NCI-H82 treated with DMSO at 0.1 percent for 48 hours (cell line): Measurements from ENCODE around the gene WFDC1.
A peak's percentile ranks its signal among the peaks of the same experiment; 100 is the strongest.
"Not testable (repeated sequence)": the region's sequence is repeated elsewhere in the genome, so short reads cannot be mapped to it uniquely, and the experiment has no call there.

Experiments
- DNase-seq: peaks from one replicate; lab custom pipeline; 2025; ENCODE audit not compliant: unreplicated experiment; lab: John Stamatoyannopoulos, UW

The WFDC1 gene

DNA sequence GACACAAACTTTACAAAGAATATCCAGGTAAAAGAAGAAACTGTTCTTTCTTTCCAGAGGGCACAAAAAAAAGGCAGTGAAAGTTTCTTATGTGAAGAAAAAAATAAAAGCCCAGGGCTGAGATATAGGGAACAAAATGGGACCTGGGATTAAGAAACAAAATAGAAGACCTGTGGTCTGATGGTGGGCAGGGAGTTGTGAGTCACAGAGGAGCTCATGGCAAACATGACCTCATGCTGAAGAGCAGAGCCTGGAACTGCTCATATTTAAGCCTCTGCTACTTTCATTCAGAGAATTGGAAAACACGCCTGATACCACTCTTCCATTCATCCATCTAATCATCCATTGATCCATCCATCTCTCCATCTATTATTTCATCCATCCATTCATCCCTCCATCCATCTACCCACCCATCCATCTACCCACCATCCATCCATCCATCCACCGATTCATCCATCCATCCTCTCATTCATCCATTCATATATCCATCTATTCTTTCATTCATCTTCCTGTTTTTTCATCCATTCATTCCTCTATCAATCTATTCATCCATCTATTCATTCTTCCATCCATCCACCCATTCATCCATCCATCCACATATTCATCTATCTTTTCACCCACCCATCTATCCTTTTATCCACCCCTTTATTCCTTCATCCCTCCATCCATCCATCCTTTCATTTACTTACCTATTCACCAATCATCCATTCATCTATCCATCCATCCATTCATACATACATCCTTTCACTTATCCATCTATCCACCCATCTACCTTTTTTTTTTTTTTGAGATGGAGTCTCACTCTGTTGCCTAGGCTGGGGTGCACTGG is 30.0 kb downstream of the WFDC1 start:
- DNase-seq = no peak

DNA sequence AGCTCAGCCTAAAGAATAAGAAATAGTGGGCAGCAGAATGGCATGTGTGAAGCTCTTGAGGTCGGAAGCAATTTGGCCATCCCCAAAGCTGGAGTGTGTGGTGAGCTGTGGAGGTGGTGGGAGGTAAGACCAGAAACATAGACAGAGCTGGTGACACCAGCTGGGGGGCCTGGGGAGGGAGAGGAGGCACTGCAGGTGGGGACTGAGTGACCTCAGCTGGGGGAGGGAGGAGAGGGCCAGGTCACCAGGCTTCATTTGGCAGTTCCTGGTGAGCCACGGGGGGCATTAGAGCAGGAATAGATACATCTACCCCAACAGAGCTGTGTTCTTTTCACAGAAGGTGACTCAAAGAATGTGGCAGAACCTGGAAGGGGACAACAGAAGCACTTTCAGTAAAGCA is 31.9 kb downstream of the WFDC1 start:
- DNase-seq = no peak

DNA sequence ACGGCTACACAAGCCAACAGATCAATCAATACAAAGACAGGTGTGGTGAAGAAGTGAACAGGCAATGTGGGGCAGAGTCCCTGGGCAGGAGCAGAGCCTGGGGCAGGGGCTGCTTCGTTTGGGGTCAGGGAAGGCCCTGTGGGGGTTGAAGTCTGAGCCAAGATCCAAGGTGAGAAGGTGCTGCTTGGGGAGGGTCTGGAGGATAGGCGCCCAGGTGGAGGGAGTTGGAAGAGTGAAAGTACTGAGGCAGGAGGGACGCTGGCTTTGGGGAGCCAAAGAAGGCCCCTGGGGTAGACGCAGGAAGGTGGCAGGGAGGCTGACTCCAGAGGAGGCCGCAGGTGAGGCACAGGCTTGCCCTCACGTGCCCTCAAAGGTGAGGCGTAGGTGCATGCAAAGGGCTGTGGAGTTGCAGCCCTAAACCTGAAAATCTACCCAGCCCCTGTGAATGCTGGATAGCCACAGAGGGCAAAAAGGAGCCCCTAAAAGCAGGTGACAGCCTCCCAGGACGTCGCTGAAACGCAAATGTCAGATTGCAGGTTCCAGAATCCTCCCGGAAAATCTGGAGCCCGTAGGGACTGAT is 33.3 kb downstream of the WFDC1 start:
- DNase-seq = no peak

DNA sequence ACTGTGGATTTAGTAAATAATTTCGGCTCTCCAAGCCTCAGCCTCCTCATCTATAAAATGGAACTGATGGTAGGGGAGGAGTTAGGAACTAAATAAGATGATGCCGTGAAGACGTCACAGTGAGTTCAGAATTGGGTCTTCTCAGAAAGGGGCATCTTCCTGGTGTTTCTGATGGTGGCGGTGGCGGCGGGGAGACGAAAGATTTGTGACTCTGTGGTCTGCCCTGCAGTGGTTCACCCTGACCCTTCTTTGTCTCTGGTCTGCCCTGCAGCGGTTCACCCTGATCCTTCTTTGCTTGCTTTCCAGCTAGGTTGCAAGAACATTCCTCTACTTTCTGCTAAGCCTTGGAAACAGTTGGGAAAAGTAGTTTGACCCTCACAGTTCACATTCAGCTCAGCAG is 34.3 kb downstream of the WFDC1 start:
- DNase-seq = no peak

DNA sequence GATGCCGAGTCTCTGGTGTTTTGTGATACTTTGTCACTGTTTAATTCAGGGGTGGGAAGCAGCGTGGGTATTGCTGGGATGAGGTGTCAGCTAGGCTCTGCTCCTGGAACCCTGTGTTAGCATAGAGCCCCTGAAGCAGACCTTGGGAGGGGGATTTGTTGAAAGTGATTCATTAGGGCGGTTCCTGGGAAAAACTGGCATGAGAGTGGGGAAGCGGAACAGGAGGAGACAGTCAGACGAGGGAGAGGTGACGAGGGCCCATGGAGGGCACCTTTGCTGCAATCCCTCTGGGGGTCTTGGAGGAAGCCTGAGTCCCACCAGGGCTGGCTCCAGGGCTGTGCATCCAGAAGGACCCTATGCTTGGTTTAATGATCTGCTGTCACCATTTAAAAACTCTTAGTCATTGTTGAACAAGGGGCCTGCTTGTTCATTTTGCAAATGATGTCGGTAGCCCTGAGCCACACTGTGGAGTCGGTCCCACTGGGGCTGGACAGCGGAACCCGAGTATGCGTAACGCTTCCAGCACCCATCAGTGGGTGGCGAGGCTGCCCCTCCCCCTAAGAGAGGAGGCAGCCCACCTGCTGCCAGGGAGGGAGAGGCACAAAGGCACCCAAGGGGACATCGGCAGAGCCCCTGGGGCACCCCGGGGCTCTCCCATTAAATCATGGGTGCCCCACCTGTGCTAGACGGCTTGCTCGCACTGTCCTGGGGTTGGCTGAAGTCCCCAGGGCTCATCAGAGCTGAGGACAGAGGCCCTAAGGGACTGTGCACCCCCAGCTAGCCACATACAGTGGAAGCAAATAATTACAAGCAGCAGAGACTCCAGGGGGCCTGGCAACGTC is 35.4 kb downstream of the WFDC1 start:
- DNase-seq = no peak

DNA sequence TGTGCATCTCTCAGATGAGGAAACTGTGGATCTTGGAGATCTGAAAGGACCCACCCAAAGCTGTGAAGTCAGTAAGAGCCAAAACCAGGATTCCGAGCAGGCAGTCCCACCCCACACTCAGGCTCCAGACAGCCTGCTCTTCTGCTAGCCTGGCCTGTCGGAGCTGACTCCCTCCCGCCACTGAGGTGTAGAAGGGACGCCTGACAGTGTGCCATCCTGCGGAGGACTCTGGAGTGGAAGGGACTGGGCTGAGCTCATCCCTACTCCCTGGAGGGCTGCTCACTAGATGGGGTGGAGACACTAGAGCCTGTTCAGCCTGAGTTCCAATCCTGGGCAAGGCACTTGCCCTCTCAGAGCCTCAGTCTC is 36.0 kb downstream of the WFDC1 start:
- no peak for DNase-seq

DNA sequence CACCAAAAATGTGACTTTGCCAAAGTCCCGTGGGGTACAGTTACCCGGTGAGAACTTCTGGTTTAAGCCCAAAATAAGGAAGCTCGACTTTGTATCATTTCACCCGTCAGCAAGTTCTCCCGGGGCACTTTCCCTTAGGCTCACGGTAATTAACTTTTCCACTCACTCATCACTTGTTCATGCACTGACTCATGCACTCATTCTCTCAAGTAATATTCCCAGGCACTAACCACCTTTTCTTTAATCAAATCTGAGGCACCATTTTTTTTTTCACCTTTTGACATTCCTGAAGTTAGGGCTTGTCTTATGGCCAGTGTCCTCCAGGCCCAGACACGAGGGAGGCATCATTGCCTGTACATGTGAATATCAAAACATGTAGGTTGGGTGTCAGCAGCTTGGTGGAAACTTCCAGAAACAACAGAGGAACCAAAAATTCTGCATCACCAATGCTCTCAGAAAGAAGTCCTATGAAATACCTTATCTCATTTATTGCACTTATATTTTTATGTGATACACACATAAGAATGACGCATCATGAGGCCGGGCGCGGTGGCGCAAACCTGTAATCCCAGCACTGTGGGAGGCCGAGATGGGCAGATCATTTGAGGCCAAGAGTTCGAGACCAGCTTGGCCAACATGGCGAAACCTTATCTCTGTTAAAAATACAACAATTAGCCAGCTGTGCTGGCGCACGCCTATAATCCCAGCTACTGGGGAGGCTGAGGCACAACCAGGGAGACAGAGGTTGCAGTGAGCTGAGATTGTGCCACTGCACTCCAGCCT is 37.5 kb downstream of the WFDC1 start:
- DNase-seq = no peak

DNA sequence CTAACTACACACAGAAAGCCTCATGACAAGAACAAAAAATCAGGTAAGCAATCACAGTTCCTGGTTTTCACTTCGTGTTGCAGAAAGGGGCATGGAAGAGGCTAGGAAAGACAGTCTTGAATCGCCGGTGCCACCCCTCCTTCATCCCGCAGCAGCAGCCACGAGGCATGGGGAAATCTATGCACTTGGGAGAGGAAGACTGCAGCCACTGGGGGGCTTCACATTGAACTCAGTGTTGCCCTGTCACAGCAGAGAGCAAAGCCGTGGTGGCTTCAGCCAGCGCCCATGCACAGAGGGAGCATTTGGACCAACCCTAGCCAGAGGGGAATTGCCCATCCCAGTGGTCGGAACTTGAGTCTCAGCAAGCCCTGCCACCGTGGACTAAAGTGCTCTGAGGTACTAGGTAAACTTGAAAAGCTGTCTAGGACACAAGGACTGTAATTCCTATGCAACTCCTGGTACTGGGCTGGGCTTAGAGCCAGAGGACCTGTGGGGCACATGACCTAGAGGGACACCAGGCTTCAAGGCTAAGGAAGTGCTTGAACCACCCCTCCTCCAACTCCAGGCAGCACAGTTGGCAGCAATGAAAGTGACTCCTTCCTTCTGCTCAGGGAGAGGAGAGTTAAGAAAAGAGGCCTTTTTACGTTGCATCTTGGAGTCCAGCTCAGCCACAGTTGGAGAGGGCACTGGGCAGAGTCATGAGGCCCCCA is 38.5 kb downstream of the WFDC1 start:
- DNase-seq = no peak

DNA sequence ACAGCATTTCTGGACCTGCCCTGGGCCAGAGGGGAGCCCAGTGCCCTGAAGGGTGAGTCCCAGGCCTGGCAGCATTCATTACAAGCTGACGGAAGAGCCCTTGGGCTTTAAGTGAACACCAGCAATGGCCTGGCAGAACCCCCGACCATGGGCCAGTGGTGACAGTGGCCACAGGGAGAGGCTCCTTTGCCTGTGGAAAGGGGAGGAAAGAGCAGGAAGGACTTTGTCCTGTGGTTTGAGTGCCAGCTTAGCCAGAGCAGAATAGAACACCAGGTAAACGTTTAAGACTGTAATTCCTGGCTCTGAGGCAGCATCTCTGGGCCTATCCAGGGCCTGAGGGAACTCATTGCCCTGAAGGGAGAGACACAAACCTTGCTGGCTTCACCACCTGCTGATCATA is 39.4 kb downstream of the WFDC1 start:
- no peak for DNase-seq

DNA sequence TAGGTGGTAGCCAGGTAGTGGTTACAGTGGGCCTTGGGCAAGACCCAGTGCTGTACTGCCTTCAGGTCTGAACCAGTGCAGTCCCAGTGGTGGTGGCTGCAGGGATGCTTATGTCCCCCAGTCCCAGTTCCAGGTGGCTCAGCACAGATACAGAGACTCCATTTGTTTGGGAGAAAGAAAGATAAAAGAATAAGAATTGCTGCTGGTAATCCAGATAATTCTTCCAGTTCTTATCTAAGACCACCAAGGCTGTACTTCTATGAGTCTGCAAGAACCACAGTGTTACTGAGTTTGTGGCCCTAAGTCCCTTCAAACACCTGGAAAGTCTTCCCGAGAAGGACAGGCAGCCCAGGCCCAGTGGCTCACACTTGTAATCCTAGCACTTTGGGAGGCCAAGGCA is 39.8 kb downstream of the WFDC1 start:
- DNase-seq = no peak

DNA sequence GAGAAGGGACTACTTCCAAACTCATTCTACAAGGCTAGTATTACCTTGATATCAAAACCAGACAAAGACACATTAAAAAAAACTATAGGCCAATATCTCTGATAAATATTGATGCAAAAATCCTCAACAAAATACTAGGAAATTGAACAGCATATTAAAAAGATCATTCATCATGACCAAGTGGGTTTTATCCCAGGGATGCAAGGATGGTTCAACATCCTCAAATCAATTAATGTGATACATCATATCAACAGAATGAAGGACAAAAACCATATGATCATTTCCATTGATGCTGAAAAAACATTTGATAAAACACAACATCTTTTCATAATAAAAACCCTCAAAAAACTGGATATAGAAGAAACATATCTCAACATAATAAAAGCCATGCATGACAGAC is 42.6 kb downstream of the WFDC1 start:
- not testable (repeated sequence) for DNase-seq

DNA sequence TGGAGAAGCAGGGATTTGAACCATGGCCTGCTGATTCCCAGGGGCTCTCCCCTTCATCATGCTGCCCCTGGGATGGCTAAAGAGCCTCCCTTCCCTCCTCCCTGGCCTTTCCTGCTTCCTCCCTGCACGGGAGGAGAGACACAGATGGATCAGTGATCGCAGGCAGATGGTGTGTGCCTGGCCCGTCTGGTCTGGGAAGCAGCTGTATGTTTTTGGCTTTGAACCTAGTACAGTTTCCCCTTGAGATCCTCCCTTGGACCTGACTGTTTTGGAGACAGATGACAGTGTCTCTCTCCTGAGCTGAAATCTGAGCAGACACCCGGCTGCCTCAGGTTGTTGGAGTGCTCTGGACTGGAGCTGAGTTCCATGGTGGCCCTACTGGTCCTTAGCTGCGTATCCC is 44.6 kb downstream of the WFDC1 start:
- peak; percentile 54 for DNase-seq

DNA sequence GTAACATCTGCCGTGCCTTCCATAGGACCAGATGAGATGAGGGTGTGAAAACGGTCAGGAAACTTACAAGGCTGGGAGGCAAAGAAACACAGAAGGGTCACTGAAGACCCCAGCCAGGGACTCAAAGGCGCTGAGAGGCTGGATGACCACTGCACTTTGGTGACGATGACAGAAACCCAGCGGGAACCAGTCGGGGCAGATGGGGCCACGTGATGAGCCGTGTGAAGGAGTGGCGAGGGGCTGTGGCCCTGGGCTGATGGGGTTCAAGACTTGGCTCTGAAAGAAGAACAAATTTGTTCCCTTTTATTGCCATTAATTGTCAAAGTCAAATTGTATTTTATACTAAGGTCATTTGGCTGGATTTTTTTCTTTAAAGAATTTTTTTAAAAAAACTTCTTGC is 45.1 kb downstream of the WFDC1 start:
- DNase-seq = no peak

DNA sequence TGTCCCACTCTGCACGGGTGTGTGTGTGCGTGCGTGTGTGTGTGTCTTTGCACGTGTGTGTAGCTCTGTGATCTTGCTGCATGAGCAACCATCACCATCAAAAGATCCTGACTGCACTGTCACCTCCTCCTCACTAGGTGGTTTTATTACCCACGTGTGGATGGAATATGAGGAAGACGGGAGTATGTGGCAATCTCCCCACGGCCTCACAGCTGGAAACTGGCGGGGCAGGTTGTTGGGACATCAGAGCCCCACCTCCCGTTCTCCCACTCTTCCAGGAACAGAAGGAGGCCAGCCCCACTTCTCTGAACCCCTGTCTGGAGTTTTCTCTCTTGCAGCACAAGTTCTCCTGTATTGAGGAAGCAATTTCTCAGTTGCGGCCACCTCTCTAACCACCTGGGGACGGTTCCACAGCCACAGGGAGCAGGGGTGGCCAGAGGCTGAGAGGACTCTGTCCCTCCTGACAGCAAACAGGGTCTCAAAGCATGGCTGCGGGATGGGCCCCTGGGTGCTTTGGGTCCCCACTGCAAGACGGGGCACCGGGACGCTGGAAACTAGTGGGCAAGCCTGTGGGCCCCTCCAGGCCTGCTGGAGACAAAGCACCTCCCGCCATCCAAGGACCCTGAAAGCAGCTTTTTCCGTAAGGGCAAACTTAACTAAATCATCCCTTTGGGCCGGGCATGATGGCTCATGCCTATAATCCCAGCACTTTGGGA is 45.8 kb downstream of the WFDC1 start:
- no peak for DNase-seq

DNA sequence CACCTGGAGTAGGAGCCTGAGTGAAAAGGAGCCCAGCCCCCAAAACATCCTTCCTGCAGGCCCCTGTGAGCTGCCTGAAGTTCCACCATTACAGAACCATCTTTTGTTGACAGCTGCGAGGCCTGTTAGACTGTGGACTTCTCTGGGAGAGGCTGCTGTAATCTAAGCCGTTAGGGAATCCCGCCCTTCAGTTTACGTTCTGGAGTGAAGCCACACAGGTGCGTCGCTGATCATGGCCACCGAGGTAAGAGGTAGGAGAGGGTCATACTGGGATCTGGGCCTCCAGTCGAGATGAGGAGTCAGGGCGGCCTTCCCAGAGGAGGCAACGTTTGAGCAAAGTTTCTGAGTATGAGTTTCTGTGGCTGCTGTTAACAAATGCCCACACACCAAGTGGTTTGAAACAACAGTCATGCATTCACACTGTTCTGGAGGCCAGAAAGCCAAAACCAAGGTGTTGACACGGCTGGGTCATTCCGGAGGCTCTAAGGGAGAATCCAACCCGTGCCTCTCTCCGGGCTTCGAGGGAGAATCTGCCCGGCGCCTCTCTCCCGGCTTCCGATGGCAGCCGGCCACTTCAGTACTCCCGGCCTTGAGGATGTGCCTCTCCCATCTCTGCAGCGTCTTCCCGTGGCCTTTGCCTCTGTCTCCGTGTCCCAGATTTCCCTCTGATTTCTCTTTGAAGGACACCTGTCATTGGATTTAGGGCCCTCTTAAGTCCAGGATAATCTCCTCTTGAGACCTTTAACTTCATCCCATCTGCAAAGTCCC is 47.0 kb downstream of the WFDC1 start:
- DNase-seq = peak; percentile 37

DNA sequence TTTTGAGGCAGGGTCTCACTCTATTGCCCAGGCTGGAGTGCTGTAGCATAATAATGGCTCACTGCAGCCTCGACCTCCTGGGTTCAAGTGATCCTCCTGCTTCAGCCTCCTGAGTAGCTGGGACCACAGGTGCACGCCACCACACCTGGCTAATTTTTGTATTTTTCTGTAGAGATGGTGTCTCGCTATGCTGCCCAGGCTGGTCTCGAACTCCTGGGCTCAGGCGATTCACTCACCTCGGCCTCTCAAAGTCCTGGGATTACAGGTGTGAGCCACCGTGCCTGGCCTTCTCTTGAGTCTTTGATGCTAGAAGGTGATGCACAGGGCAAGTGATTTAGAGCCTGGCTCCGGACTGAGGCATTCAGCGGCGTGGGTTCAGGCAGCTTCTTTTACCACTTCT is 49.1 kb downstream of the WFDC1 start:
- DNase-seq = not testable (repeated sequence)

DNA sequence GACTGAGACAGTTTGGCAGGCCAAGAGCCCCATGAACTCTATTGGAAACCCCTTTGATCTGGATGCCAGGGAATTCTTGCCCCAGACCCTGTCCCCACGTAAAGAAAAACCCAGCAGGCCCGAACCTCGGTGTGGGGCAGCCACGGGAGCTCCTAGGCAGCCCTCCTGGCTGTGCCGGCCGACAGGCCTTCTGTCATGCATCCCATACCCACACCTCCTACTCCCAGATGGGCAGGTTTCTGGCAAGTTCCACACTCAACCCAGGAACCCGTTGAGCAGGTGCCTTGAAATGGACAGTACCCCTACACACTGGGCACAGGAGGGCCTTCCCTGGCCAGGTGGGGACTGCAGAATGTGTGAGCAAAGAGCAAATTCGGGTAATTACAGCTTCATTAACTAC is 50.1 kb downstream of the WFDC1 start:
- no peak for DNase-seq

DNA sequence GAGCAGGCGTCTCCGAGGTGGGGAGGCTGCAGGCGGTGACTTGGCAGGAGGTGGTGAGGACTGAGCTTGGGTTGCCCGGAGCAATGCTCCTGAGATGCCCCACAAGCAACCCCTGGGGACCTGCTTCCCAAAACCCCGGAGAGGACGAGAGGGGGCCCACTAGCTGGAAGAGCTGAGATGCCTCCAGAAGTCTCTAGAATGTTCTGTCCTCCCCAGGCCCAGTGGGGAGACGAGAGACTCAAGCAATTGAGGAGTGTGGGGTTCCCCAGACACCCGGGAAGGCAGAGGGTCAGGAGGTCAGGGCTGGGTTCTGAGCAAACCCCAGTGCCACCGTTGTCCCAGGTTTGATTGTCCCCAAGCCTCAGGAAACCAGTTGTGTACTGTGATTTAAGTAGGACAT is 52.5 kb downstream of the WFDC1 start:
- DNase-seq = no peak

DNA sequence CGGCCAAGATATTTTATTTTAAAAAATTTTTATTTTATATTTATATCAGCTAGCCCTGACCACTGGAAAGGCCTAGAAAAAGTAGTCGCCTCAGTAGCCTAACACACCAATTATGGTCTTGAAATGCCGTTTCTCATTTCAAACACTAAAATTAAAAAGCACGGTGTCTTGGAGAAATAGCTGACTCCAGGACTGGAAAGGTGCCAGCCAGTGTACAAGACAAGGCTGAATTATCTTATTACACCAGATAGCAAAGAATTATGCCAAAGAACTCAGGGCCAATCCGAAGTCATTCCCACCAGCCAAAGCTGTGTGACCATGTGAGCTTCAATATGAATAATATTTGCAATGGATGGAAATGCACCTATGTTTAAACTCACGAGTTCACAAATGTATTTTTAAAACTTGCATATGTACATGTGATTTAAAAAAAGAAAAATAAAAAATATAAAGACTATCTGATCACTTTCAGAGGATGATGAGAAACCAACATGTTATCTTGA is 53.8 kb downstream of the WFDC1 start:
- no peak for DNase-seq
